ENCODE data around the gene SLC12A5.

SLC12A5 gene

DNA sequence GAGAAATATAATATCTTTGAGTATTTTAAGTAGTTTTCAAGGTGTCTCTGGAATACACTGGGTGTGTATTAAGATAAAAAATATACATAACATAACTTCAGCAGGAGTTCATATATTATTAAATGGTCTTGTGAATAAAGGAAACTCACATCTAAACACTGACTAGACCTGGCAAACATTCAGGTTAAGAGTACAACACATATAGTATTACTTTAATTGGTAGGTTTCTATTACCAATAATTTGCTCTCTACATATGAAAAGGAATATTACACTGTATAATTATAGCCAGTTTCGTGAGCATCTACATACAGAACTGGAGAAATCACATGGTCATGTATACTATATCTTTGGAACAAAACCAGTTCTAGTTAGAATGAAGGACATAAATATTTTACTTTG is 52.1 kb downstream of the SLC12A5 start:
- H3K27ac ChIP-seq (ENCODE audit: low read depth, low read length): no peak overlapping the region
- H3K4me3 ChIP-seq (ENCODE audit: low read depth, low read length): no peak overlapping the region
- H3K27me3 ChIP-seq (ENCODE audit: insufficient read depth, low read length): no peaks in the 10 kb centered on the region
- H3K4me1 ChIP-seq (ENCODE audit: control insufficient read depth, insufficient read depth, low read length, unreplicated experiment): peaks cover 20% of the 10 kb centered on the region
- H3K79me2 ChIP-seq (ENCODE audit: control insufficient read depth, insufficient read depth, low read length, unreplicated experiment): peaks cover 76% of the 10 kb centered on the region
- no peak overlapping the region for H2AFZ ChIP-seq (ENCODE audit: low read length, unreplicated experiment)
- no peaks in the 10 kb centered on the region for H3K36me3 ChIP-seq (ENCODE audit: insufficient read depth, low read length)

DNA sequence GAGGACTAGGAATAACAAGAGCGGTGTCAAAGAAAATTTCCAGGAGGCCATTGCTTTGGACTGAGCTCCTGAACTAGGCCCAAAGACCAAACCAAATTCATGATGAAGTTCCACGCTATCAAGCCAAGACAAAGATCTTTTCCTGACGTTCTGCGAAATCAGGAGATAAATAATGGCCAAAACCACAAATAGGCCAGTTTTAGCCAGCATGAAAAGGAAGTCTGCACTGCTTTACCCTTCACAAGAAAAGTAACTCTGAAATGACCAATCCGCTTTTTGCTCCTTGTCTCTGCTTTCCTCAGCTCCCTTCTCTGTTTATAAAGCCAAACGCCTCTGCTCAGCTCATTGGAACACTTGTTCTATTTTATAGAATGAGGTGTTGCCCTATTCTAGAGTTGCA is 54.1 kb downstream of the SLC12A5 start:
- no peak overlapping the region for H3K27ac ChIP-seq (ENCODE audit: low read depth, low read length)
- H3K4me1 ChIP-seq (ENCODE audit: control insufficient read depth, insufficient read depth, low read length, unreplicated experiment): peaks cover 32% of the 10 kb centered on the region
- no peaks in the 10 kb centered on the region for H3K36me3 ChIP-seq (ENCODE audit: insufficient read depth, low read length)
- H3K79me2 ChIP-seq (ENCODE audit: control insufficient read depth, insufficient read depth, low read length, unreplicated experiment): peaks cover 95% of the 10 kb centered on the region
- H2AFZ ChIP-seq (ENCODE audit: low read length, unreplicated experiment): no peak overlapping the region
- no peaks in the 10 kb centered on the region for H3K27me3 ChIP-seq (ENCODE audit: insufficient read depth, low read length)
- no peak overlapping the region for H3K4me3 ChIP-seq (ENCODE audit: low read depth, low read length)

DNA sequence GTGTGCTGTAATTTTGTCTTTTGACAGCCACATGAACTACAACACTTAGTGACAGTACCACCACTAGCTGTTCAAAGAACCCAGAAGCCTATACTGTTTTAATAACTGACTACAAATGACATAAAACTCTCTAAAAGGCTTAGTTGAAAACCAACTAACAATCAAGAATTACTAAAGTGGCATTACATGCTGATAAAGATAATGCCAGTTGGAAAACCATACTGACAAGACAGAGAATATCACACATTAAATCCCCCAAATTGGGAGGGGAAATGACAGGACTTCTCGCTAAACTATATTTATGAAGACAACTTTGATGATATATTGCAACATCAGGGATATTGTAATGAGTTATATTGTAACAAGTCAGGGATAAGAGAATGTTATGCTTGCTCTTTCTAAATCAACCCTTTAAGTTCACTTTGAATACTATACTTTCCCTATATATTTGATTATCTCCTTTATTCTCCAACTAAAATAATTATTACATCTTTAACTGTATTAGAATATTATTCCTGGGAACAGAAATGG is 54.6 kb downstream of the SLC12A5 start:
- Histone ChIP-seq H3K79me2 (ENCODE audit: control insufficient read depth, insufficient read depth, low read length, unreplicated experiment) (peaks cover 98% of the 10 kb centered on the region), H3K27me3 (ENCODE audit: insufficient read depth, low read length) (no peaks in the 10 kb centered on the region), H3K4me1 (ENCODE audit: control insufficient read depth, insufficient read depth, low read length, unreplicated experiment) (peaks cover 36% of the 10 kb centered on the region), H3K4me3 (ENCODE audit: low read depth, low read length) (no peak overlapping the region), H3K27ac (ENCODE audit: low read depth, low read length) (no peak overlapping the region), H3K36me3 (ENCODE audit: insufficient read depth, low read length) (no peaks in the 10 kb centered on the region), H2AFZ (ENCODE audit: low read length, unreplicated experiment) (no peak overlapping the region)

DNA sequence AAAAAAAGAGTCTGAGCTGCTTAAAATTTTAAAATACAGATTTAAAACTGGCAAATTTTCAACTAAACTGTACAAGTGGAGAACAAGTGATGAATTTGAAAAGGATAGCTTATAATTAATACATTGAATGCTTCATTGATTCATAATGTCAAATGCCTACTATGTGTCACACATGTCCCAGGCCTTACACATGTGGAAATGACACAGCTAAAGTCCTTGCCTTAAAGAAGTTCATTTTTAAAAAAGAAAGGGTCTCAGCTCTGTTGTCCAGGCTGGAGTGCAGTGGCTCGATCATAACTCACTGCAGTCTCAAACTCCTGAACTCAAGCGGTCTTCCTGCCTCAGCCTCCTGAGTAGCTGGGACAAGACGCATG is 55.8 kb downstream of the SLC12A5 start:
- Histone ChIP-seq H3K36me3 (ENCODE audit: insufficient read depth, low read length) (no peaks in the 10 kb centered on the region), H3K27ac (ENCODE audit: low read depth, low read length) (no peak overlapping the region), H2AFZ (ENCODE audit: low read length, unreplicated experiment) (no peak overlapping the region), H3K79me2 (ENCODE audit: control insufficient read depth, insufficient read depth, low read length, unreplicated experiment) (peaks cover 95% of the 10 kb centered on the region), H3K4me3 (ENCODE audit: low read depth, low read length) (no peak overlapping the region), H3K27me3 (ENCODE audit: insufficient read depth, low read length) (no peaks in the 10 kb centered on the region), H3K4me1 (ENCODE audit: control insufficient read depth, insufficient read depth, low read length, unreplicated experiment) (peaks cover 36% of the 10 kb centered on the region)

DNA sequence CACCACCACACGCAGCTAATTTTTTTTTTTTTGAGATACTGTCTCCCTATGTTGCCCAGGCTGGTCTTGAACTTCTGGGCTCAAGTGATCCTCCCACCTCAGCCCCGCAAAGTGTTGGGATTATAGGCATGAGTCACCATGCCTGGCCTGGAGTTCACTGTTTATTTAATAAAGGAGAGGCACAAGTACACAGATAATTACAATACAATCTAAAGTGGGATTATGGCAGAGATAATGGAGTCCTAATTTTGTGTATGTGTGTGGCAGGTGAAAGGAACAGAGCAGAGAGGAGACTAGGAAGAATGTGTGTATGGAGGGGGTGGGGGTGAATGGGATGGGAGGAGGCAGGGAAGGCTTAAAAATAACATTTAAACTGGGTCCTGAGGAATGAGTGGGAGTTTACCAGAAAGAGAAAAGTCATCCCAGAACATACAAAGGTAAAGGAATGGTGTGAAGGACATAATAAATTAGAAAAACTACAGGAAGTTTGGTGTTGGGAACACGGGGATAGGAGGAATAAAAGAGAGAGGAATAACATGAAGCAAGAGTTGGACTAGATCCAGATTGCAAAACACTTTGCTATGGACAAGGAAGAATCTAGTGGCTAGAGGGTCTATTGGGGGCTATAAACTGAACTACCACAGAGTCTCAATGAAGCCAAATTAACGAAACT is 56.3 kb downstream of the SLC12A5 start:
- Histone ChIP-seq H3K27me3 (ENCODE audit: insufficient read depth, low read length) (no peaks in the 10 kb centered on the region), H2AFZ (ENCODE audit: low read length, unreplicated experiment) (no peak overlapping the region), H3K27ac (ENCODE audit: low read depth, low read length) (no peak overlapping the region), H3K36me3 (ENCODE audit: insufficient read depth, low read length) (no peaks in the 10 kb centered on the region), H3K4me3 (ENCODE audit: low read depth, low read length) (peak overlapping the region; percentile 43; the same call in 1 of the 2 replicates), H3K4me1 (ENCODE audit: control insufficient read depth, insufficient read depth, low read length, unreplicated experiment) (peaks cover 36% of the 10 kb centered on the region), H3K79me2 (ENCODE audit: control insufficient read depth, insufficient read depth, low read length, unreplicated experiment) (peaks cover 90% of the 10 kb centered on the region)

DNA sequence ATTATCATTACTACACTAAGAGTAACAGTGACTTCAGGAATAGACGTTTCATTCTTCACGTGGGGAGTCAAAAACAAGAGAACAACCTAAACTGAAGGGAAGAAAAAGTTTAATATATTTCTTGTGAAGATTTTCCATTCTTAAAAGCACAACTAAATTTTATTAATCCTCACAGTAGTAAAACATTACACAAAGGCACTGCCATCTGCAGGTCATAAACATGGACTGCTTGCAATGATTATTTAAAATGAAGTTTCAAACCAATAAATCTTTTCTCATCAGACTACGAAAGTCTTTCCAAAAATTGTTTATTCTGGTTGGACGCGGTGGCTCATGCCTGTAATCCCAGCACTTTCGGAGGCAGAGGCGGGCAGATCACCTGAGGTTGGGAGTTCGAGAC is 58.1 kb downstream of the SLC12A5 start:
- Histone ChIP-seq H3K36me3 (ENCODE audit: insufficient read depth, low read length) (no peaks in the 10 kb centered on the region), H3K27ac (ENCODE audit: low read depth, low read length) (no peak overlapping the region), H3K27me3 (ENCODE audit: insufficient read depth, low read length) (no peaks in the 10 kb centered on the region), H3K4me1 (ENCODE audit: control insufficient read depth, insufficient read depth, low read length, unreplicated experiment) (peaks cover 36% of the 10 kb centered on the region), H2AFZ (ENCODE audit: low read length, unreplicated experiment) (no peak overlapping the region), H3K79me2 (ENCODE audit: control insufficient read depth, insufficient read depth, low read length, unreplicated experiment) (peaks cover 72% of the 10 kb centered on the region), H3K4me3 (ENCODE audit: low read depth, low read length) (no peak overlapping the region)

DNA sequence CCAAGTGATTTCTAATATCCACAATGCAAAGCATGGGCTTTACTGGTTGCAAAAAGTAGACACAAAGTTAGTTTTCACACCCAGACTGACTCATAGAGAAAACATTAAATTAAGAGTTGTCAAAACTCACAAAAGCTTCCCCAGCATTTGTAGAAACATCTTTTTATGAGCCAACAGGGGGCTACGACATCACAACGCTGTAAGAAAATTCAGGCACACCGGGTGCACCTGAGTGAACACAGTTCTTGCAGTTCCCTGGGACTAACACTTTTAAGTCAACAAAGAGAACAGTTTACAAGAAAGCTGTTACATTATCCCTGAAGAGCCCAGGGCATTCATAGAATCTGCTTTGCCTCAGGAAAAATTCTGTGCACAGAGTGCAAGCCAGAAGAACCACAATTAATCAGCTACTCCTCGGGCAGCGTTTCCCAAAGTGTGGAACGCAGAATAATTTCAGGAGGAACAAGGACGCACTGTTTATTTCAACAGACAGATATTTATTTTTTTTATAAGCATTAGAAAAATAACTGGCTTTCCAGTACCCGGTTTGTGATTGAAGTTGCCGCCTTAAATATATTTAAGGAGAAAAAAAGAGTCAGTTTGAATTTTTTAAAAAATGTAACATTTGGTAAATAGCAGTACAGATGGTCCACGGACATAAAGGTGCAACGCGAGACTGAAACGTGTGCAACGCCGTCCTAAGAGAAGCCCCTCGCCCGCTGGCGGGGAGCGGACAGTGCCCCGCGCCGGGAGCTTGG is 59.6 kb downstream of the SLC12A5 start:
- H3K27me3 ChIP-seq (ENCODE audit: insufficient read depth, low read length): no peaks in the 10 kb centered on the region
- peak overlapping the region; percentile 98 for H3K4me3 ChIP-seq (ENCODE audit: low read depth, low read length)
- H3K27ac ChIP-seq (ENCODE audit: low read depth, low read length): no peak overlapping the region
- H3K36me3 ChIP-seq (ENCODE audit: insufficient read depth, low read length): no peaks in the 10 kb centered on the region
- no peak overlapping the region for H2AFZ ChIP-seq (ENCODE audit: low read length, unreplicated experiment)
- peaks cover 36% of the 10 kb centered on the region for H3K4me1 ChIP-seq (ENCODE audit: control insufficient read depth, insufficient read depth, low read length, unreplicated experiment)
- H3K79me2 ChIP-seq (ENCODE audit: control insufficient read depth, insufficient read depth, low read length, unreplicated experiment): peaks cover 58% of the 10 kb centered on the region

DNA sequence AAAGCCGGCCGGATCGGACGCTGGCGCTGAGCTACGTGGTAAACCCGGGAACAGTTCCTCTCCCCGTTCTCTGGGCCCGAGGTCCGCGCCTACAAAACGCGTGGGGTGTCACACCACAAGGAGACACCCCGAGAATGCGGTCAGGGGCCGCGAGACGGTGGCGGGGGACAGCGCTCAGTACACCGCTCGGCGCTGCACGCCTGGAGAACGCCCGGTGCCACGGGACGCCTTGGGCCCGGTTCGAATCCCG is 60.1 kb downstream of the SLC12A5 start:
- peak overlapping the region; percentile 66 for H2AFZ ChIP-seq (ENCODE audit: low read length, unreplicated experiment)

DNA sequence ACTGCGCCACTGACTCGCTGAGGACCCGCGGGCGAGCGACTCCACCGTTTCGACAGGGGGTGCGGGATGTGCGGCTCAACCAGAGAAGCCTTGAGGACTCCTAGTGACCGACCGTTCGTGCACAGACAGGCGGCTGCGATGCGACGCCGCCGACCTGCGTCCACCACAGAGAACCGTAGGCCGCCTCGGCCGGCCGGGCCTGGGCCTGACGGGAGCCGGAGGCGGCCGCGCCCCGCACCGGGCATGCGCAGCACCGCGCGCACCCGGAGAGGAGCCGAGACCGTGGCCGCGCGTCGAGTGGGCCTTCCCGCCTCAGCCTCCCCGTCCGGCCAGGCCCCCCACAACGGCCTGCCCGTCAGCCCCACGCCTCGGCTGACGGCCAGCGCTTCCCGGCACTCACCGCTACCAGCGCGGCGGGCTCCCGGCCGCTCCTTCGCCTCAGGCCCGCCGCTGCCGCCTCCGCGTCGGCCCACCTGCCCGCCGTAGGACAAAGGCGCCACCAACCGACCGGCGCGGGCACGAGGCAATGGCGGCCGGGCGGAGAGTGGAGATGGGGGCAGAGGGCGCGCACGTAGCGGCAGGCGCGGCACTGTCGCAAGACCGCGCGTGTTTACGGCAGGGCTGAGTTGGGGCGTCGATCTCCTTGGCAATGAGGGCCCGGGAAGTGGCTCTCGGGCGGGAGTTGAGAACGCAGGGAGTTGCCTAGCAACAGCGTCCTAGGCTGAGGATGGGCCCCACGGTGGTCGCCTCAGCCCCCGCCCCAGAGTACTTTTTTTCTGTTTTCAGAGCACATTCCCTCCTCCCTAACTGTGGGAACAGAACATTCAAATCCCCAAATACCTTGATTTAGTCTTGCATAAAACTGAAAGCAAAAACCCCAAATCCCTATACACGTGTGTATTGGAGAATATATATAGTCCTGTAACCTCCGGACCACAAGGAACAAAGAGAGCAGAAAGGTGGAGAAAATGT is 60.7 kb downstream of the SLC12A5 start, which contains the start of gene NCOA5:
TSS of gene NCOA5 (minus strand) at position 546 of the 972 bp plus-strand sequence. CDS start 10,538 bp downstream, outside the sequence.
- Histone ChIP-seq H3K27ac (ENCODE audit: low read depth, low read length) (peak within 1 kb of the TSS; percentile 91), H3K36me3 (ENCODE audit: insufficient read depth, low read length) (no peaks in the 10 kb centered on the region), H3K79me2 (ENCODE audit: control insufficient read depth, insufficient read depth, low read length, unreplicated experiment) (peaks cover 47% of the 10 kb centered on the region), H3K27me3 (ENCODE audit: insufficient read depth, low read length) (no peaks in the 10 kb centered on the region), H2AFZ (ENCODE audit: low read length, unreplicated experiment) (peak within 1 kb of the TSS; percentile 66), H3K4me3 (ENCODE audit: low read depth, low read length) (peak within 1 kb of the TSS; percentile 98), H3K4me1 (ENCODE audit: control insufficient read depth, insufficient read depth, low read length, unreplicated experiment) (peaks cover 29% of the 10 kb centered on the region)

More for the DNA sequence above, 60.1 kb downstream of the SLC12A5 start:
- Histone ChIP-seq H3K27me3 (ENCODE audit: insufficient read depth, low read length) (no peaks in the 10 kb centered on the region), H3K27ac (ENCODE audit: low read depth, low read length) (peak overlapping the region; percentile 91), H3K79me2 (ENCODE audit: control insufficient read depth, insufficient read depth, low read length, unreplicated experiment) (peaks cover 53% of the 10 kb centered on the region), H3K36me3 (ENCODE audit: insufficient read depth, low read length) (no peaks in the 10 kb centered on the region), H3K4me3 (ENCODE audit: low read depth, low read length) (peak overlapping the region; percentile 98), H3K4me1 (ENCODE audit: control insufficient read depth, insufficient read depth, low read length, unreplicated experiment) (peaks cover 35% of the 10 kb centered on the region)
